ELR (cell line): Measurements from ENCODE around the gene TSC22D1.
"Not testable (repeated sequence)": the region's sequence is repeated elsewhere in the genome, so short reads cannot be mapped to it uniquely, and the experiment has no call there.

ENCODE experiments used
- DNase-seq: peaks from one replicate; pipeline ENCODE4 v3.0.0-alpha.2; 2015; ENCODE audit warnings: low read depth

Gene TSC22D1

GRCh38 chr13:44506251-44506650 lies 69.9 kb downstream of the TSC22D1 start:
- DNase-seq: no peak

- DNase-seq: no peak
Measured at GRCh38 chr13:44504116-44504515, 72.0 kb downstream of the TSC22D1 start.

- DNase-seq: no peak
Measured at GRCh38 chr13:44498969-44499368, 77.2 kb downstream of the TSC22D1 start.

- DNase-seq: no peak
Measured at GRCh38 chr13:44498502-44498901, 77.6 kb downstream of the TSC22D1 start.

- no peak for DNase-seq
Measured at GRCh38 chr13:44497801-44498200, 78.3 kb downstream of the TSC22D1 start.

GRCh38 chr13:44493213-44493812 lies 82.8 kb downstream of the TSC22D1 start:
- no peak for DNase-seq

GRCh38 chr13:44489751-44490150 lies 86.4 kb downstream of the TSC22D1 start:
- no peak for DNase-seq

- DNase-seq: no peak
Measured at GRCh38 chr13:44487989-44488388, 88.1 kb downstream of the TSC22D1 start.

GRCh38 chr13:44484562-44485138 lies 91.5 kb downstream of the TSC22D1 start:
- DNase-seq: no peak

GRCh38 chr13:44474122-44474910 lies 101.8 kb downstream of the TSC22D1 start:
- peak; percentile 42 for DNase-seq

GRCh38 chr13:44471686-44472085 lies 104.4 kb downstream of the TSC22D1 start:
- DNase-seq: peak; percentile 76

GRCh38 chr13:44470638-44471562 lies 105.2 kb downstream of the TSC22D1 start:
- peak; percentile 66 for DNase-seq

- no peak for DNase-seq
Measured at GRCh38 chr13:44468874-44469273, 107.3 kb downstream of the TSC22D1 start.

- peak; percentile 23 for DNase-seq
Measured at GRCh38 chr13:44465318-44465717, 110.8 kb downstream of the TSC22D1 start.

- DNase-seq: no peak
Measured at GRCh38 chr13:44464471-44464870, 111.7 kb downstream of the TSC22D1 start.

GRCh38 chr13:44463759-44464158 lies 112.4 kb downstream of the TSC22D1 start:
- no peak for DNase-seq

- DNase-seq: no peak
Measured at GRCh38 chr13:44459674-44460073, 116.5 kb downstream of the TSC22D1 start.

- no peak for DNase-seq
Measured at GRCh38 chr13:44458313-44458975, 117.7 kb downstream of the TSC22D1 start.

GRCh38 chr13:44456212-44456611 lies 119.9 kb downstream of the TSC22D1 start:
- DNase-seq: not testable (repeated sequence)

GRCh38 chr13:44455769-44456168 lies 120.4 kb downstream of the TSC22D1 start:
- no peak for DNase-seq

- DNase-seq: no peak
Measured at GRCh38 chr13:44453881-44454280, 122.2 kb downstream of the TSC22D1 start.

- no peak for DNase-seq
Measured at GRCh38 chr13:44453069-44453468, 123.1 kb downstream of the TSC22D1 start.
